ENCODE measurements around the gene THSD4. TPM values are rescaled to one million over a fixed set of nuclear protein-coding genes. Genes with fewer than 3 reads are reported as not detected.

THSD4 gene
- polyA plus RNA-seq, 10 donors, result 17.7 to 40.4 (median 25.8) TPM

DNA sequence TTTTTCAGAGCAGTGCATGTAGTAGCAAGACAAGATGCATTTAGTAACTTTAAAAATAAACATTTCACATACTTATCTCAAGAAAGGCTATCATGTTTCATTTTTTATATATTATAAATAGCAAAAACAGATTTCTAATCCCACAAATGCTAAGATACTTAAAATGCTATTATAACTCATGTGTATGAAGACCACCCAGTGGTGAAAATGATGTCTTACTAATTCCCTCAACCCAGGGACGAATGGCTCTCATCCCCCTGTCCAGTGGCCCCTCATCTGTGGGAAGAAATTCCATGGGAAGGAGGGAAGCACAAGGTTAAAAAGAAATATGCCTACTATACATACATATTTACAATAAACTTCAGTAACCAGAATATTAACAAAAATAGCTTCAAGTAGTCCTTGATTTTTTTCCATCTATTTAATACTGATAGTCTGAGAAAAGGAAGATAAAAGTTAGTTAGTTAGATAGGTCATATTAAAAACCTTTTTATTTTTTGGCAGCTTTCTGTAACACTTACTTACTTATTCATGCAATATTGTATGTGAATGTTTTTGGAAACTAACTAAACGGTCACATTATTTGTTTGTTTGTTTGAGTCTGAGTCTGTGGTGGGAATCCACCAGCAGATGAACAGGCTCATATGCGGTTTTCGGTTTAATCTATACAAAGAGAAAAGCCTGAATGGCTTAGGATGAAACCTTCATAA, 709.9 kb downstream of the THSD4 start:
- DNase-seq, result no peak

DNA sequence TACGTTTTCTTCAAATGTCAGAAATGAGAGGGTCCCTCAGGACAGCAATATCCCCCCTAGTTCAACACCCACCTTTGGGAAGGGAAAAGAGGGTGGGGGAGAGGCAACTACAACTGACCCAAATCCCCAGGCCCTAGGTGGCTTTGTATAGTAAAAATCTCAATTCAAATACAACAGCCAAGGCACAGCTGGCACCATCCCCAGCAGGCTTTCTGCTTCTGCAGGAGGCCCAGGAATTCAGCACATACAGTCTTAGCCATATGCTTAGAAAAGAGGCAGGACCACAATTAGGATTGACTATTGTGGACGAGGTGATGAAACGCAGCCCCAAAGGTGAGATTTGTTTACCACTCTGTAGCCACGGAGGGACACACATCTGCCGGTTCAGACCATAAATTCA, 710.9 kb downstream of the THSD4 start:
- no peak for DNase-seq

DNA sequence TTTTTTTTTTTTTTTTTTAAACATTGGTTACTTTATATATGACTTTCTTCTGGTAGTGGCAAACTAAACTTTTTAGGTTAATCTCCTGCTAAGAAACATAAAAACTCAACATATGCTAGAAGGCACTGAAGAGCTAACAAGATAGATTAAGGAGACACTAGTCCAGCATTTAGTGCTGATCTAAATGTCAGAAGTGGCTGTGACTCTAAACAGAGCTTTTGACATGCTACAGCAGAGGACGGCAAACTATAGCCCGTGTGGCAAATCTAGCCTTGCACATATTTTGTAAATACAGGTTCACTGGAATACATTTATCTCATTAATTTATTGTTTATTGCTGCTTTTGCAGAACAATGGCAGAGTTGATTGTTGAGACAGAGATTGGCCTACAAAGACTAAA, 715.7 kb downstream of the THSD4 start:
- no peak for DNase-seq

Other genes starting within 250 kb of the THSD4 start
- gene THAP10, start 223.0 kb upstream of the THSD4 start, polyA plus RNA-seq (ENCODE audit: insufficient read length in 10 of 10), result 1 to 10 TPM; 2.2 to 4.3 (median 3.5) TPM
- 1 to 10 TPM; 4.8 to 9.3 (median 7.2) TPM for gene LRRC49, start 222.6 kb upstream of the THSD4 start, polyA plus RNA-seq (ENCODE audit: insufficient read length in 10 of 10)